ENCODE results near the gene LHX4.

DNA sequence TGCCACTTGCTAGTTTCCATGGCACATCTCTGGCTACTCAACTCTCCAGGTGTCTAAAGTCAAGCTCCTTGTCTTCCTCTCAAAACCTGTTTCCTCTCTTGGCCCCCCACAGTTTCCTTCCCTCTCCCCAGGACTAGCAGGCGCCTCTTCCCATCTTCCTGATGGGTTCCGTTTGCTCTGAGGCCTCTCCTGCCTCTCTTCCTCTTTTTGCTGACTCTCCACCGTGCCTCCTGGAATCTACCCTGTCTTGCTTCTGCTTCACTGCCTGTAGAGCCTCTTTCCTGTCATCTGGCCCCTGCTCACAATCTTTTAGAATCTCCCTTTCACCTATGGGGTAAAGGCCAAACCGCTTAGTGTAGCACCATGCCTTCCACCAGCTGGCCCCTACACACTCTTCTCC lies 21.8 kb upstream of the LHX4 start:
- TF ChIP-seq POLR2AphosphoS5 (IDR thresholded peaks at IDR 0.05; ENCODE audit: borderline replicate concordance, low read depth, low read length) (no peak), EZH2 (IDR thresholded peaks at IDR 0.05) (no peak), FOXP2 (optimal IDR thresholded peaks at IDR 0.05; ENCODE audit: control extremely low read depth, extremely low read length, insufficient read depth) (no peak)

All from SK-N-MC (cell line).